Upper lobe of left lung (tissue), 4 donors: ENCODE results near the gene RNF187.

ENCODE experiments used
- CTCF ChIP-seq, 6 experiments: fragments of 450-650 bp in 4 of 6; fragments of 200-600 bp in 2 of 6; sonication (generic) in 2 of 6; IDR thresholded peaks; one replicate each; pipeline ENCODE4 v1.5.1; 2016 to 2019; ENCODE audit warnings: antibody characterized with exemption in 6 of 6
- POLR2AphosphoS5 ChIP-seq, 2 donors: sonication (generic); formaldehyde crosslinking; IDR thresholded peaks; one replicate each; pipeline ENCODE4 v1.5.1; 2017; ENCODE audit warnings: antibody characterized with exemption in 2 of 2

- TF ChIP-seq POLR2AphosphoS5 (IDR thresholded peaks at IDR 0.05) = no peak
- no peak for TF ChIP-seq CTCF (IDR thresholded peaks at IDR 0.05)
These were observed 1.9 kb downstream of the RNF187 start for GRCh38 chr1:228488818-228489674.
